HepG2 (cell line): Measurements from ENCODE around the gene GSDMA. TPM values are rescaled to one million over a fixed set of nuclear protein-coding genes. Genes with fewer than 3 reads are reported as not detected.
A peak's percentile ranks its signal among the peaks of the same experiment; 100 is the strongest.

Source experiments
- ATAC-seq: fragments of 200-7000 bp; cut with Tn5 transposase; 3 replicates; pipeline ENCODE4 v1.9.1; 2020; ENCODE audit warnings: mild to moderate bottlenecking, moderate library complexity
- BruUV-seq: library from RNA; stranded (reverse); fragments of 400-500 nt; replicated peaks from 2 replicates; lab custom pipeline; 2021; lab: Mats Ljungman, UMichigan
- CTCF ChIA-PET: fragments of 300-600 bp; formaldehyde crosslinking; extraction: SDS; loops from one replicate; lab custom pipeline; 2021; ENCODE audit warnings: low total read pairs, inconsistent platforms, low intra/inter-chr PET ratio; lab: Yijun Ruan, JAX
- POLR2A ChIA-PET: fragments of 350-600 bp; sonication (Branson Sonifier 250); formaldehyde crosslinking; loops from one replicate; lab custom pipeline; 2020; ENCODE audit warnings: antibody characterized with exemption, inconsistent platforms; lab: Yijun Ruan, JAX
- DNase-seq: peaks from one replicate; pipeline ENCODE4 v3.0.0-alpha.2; 2015; ENCODE audit warnings: low spot score
- FAIRE-seq: peaks from 3 replicates; lab custom pipeline; 2011; peaks lifted over from hg19 to GRCh38; lab: Jason Lieb, UNC
- H2AFZ ChIP-seq: one replicate; pipeline ENCODE4 v1.6.1; 2011; ENCODE audit warnings: low read length, inconsistent platforms
- H3K27ac ChIP-seq: fragments of 300-600 bp; 3 replicates; pipeline ENCODE4 v1.8.0; 2011; ENCODE audit warnings: mixed run types, mild to moderate bottlenecking, mixed read lengths, low read length, inconsistent platforms; ENCODE audit not compliant: insufficient read depth; ENCODE audit errors: extremely low read length
- H3K27me3 ChIP-seq, 2 experiments: fragments of 200-600 bp in 1 of 2; 2 replicates in 1 of 2; 3 replicates in 1 of 2; pipeline versions ENCODE4 v1.6.0 to v1.8.0; 2011; ENCODE audit warnings: low read length in 2 of 2, mild to moderate bottlenecking in 2 of 2, moderate library complexity in 2 of 2, inconsistent platforms in 1 of 2; ENCODE audit not compliant: insufficient read depth in 2 of 2, control insufficient read depth in 1 of 2
- H3K36me3 ChIP-seq, 2 experiments: fragments of 200-600 bp in 1 of 2; replicated peaks in 1 of 2; 2 replicates in 1 of 2; 3 replicates in 1 of 2; pipeline versions ENCODE4 v1.5.1 to v1.8.0; 2011; ENCODE audit warnings: low read length in 2 of 2, inconsistent platforms in 1 of 2; ENCODE audit not compliant: insufficient read depth in 2 of 2, control insufficient read depth in 1 of 2
- H3K4me1 ChIP-seq: 2 replicates; pipeline ENCODE4 v1.5.1; 2012; ENCODE audit warnings: low read length, inconsistent platforms; ENCODE audit not compliant: insufficient read depth
- H3K4me2 ChIP-seq: 2 replicates; pipeline ENCODE4 v1.6.0; 2011; ENCODE audit warnings: low read depth, low read length, inconsistent platforms
- H3K4me3 ChIP-seq, 3 experiments: fragments of 200-600 bp in 1 of 3; sonication (generic), shearing (Covaris generic) in 1 of 3; replicated peaks in 1 of 3; 2 replicates each; pipeline ENCODE4 v1.5.1; 2011 to 2016; ENCODE audit warnings: low read length in 3 of 3, inconsistent platforms in 2 of 3, low read depth in 2 of 3, mild to moderate bottlenecking in 2 of 3, control low read depth in 1 of 3, mixed read lengths in 1 of 3; ENCODE audit not compliant: insufficient read depth in 1 of 3
- H3K79me2 ChIP-seq: one replicate; pipeline ENCODE4 v1.6.1; 2011; ENCODE audit warnings: low read length, inconsistent platforms; ENCODE audit not compliant: insufficient read depth
- H3K9ac ChIP-seq: 2 replicates; pipeline ENCODE4 v1.6.0; 2011; ENCODE audit warnings: mild to moderate bottlenecking, low read depth, low read length, inconsistent platforms; ENCODE audit not compliant: insufficient read depth
- H3K9me3 ChIP-seq: 2 replicates; pipeline ENCODE4 v1.5.1; 2012; ENCODE audit warnings: mild to moderate bottlenecking, low read length
- H4K20me1 ChIP-seq: 2 replicates; pipeline ENCODE4 v1.6.0; 2011; ENCODE audit warnings: inconsistent platforms, mild to moderate bottlenecking, low read length, moderate library complexity; ENCODE audit not compliant: insufficient read depth
- AHR ChIP-seq: IDR thresholded peaks from 2 replicates; pipeline ENCODE4 v1.6.1; 2018; ENCODE audit warnings: missing genetic modification reagents, missing compliant biosample characterization
- CREB1 ChIP-seq, 2 experiments: fragments of 450-650 bp in 1 of 2; IDR thresholded peaks; 2 replicates each; pipeline ENCODE4 v1.6.1; 2016 to 2017; ENCODE audit warnings: control low read depth in 1 of 2, mild to moderate bottlenecking in 1 of 2, missing compliant biosample characterization in 1 of 2, missing genetic modification characterization in 1 of 2
- HCFC1 ChIP-seq: fragments of 150-350 bp; IDR thresholded peaks from 2 replicates; pipeline ENCODE4 v1.6.1; 2014; ENCODE audit warnings: low read depth, low read length
- HNF4G ChIP-seq, 2 experiments: sonication (generic) in 1 of 2; formaldehyde crosslinking in 1 of 2; IDR thresholded peaks; 2 replicates each; pipeline versions ENCODE4 v1.4.0 to v1.6.1; 2011 to 2020; ENCODE audit warnings: borderline replicate concordance in 2 of 2, low read depth in 2 of 2, mild to moderate bottlenecking in 2 of 2, low read length in 1 of 2, missing genetic modification reagents in 1 of 2, moderate library complexity in 1 of 2
- HOXA9 ChIP-seq: sonication (generic); formaldehyde crosslinking; IDR thresholded peaks from 2 replicates; pipeline ENCODE4 v1.8.1; 2022; ENCODE audit warnings: missing genetic modification reagents, mild to moderate bottlenecking, moderate library complexity, borderline replicate concordance
- ZKSCAN8 ChIP-seq: IDR thresholded peaks from 2 replicates; pipeline ENCODE4 v1.6.1; 2016; ENCODE audit warnings: borderline replicate concordance, missing genetic modification reagents, missing compliant biosample characterization
- ZNF589 ChIP-seq: sonication (generic); formaldehyde crosslinking; conservative IDR thresholded peaks from 2 replicates; pipeline ENCODE4 v1.8.0; 2022; ENCODE audit warnings: mild to moderate bottlenecking, moderate library complexity, missing genetic modification reagents
- ZNF709 ChIP-seq: sonication (generic); formaldehyde crosslinking; IDR thresholded peaks from 2 replicates; pipeline ENCODE4 v1.5.0; 2020; ENCODE audit warnings: mild to moderate bottlenecking, missing genetic modification reagents
- WGBS: methylation state at CpG from one replicate; pipeline ENCODE4 v1.1.6; 2017; ENCODE audit warnings: low lambda C conversion rate; 5-methylcytosine and 5-hydroxymethylcytosine counted together
- in situ Hi-C: cut with HindIII; loops from 2 replicates; pipeline ENCODE4 v1.10.0; 2017; ENCODE audit warnings: low pct_unique_long_range_greater_than_20kb; ENCODE audit not compliant: extremely low pct_ligation_motif_present
- intact Hi-C: fragments of 100-400 bp; cut with micrococcal nuclease; formaldehyde crosslinking; loops from one replicate; pipeline ENCODE4 v1.10.0; 2022; ENCODE audit not compliant: unreplicated experiment
- polyA plus RNA-seq, 8 experiments: library from polyadenylated mRNA; depleted of rRNA in 3 of 8; stranded (reverse) in 7 of 8; unstranded in 1 of 8; fragments of >200 nt; fragmentation: Illumina TruSeq in 4 of 8; extraction: Trizol in 4 of 8; gene quantifications; 2 replicates each; pipeline versions ENCODE4 v1.2.1 to v1.2.3, GENCODE V29; 2011 to 2016; ENCODE audit warnings: low read depth in 4 of 8, missing spikeins in 1 of 8, mixed read lengths in 1 of 8; ENCODE audit not compliant: insufficient read depth in 1 of 8
- total RNA-seq, 5 experiments: library from RNA; depleted of rRNA; stranded (reverse); fragments of >200 nt; fragmentation: Illumina TruSeq; extraction: Trizol; gene quantifications; 2 replicates each; pipeline ENCODE4 v1.2.3, GENCODE V29; 2016; ENCODE audit warnings: low read depth in 1 of 5
- TF ChIP-seq, protein P1 (sequence below): sonication (generic); formaldehyde crosslinking; IDR thresholded peaks from 2 replicates; pipeline ENCODE4 v1.4.0; 2020; ENCODE audit warnings: missing genetic modification reagents
- TF ChIP-seq, protein P2 (sequence below): sonication (generic); formaldehyde crosslinking; IDR thresholded peaks from 2 replicates; pipeline ENCODE4 v1.8.0; 2023; ENCODE audit warnings: mild to moderate bottlenecking, missing genetic modification reagents
- TF ChIP-seq, protein P3 (sequence below): IDR thresholded peaks from 2 replicates; pipeline ENCODE4 v1.6.1; 2016; ENCODE audit warnings: control low read depth

GSDMA gene
- total and polyA plus RNA-seq, 2 of the 13 experiments (the other 11 are each of a cell fraction or from before 2014, with no cell fraction given), result not detected

DNA sequence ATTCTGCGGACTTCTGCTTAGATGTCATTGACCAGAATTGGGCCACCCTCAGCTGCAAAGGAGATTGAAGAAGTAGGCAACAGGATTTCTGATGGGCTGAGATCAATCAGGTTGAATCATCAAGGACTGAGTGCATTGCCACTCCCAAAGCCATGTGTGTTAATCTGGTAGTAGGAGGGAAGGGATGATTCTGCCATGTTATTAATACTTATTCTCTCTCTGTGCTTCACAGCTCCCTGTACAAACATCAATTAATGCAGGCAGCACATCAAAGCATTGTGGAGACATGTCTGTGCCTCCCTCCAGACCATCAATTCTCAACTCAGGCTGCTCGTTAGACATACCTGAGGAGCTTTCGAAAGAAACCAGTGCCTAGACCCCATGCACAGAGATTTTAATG is 23.7 kb upstream of the GSDMA start:
- ChIA-PET CTCF (interaction anchor here (0.9 to 1.1 kb wide), 2 partner anchors 20 to 67 kb away, joined by 4 read pairs; no protein-coding TSS in a partner anchor), POLR2A (interaction anchor here (1.3 kb wide), 1 partner anchor 12 kb away, joined by 4 read pairs; the partner anchor contains the start of genes LRRC3C and ORMDL3)
- no peak overlapping the region for H3K9ac ChIP-seq
- ATAC-seq, result no peak
- H3K27ac ChIP-seq, result no peak overlapping the region
- H3K4me2 ChIP-seq, result no peak overlapping the region
- peaks cover 59% of the 10 kb centered on the region for H3K4me1 ChIP-seq
- no peaks in the 10 kb centered on the region for H3K9me3 ChIP-seq
- peaks cover 10 to 17% of the 10 kb centered on the region in 2 experiments; a peak in 3 of 5 replicates for H3K27me3 ChIP-seq
- WGBS, result 75% methylated on average over 3 of the region's 3 CpGs
- BruUV-seq, result no TSS peak
- FAIRE-seq, result peak; percentile 44
- in situ Hi-C loops, result no loop called here
- H3K4me3 ChIP-seq, result no peak overlapping the region
- no peaks in the 10 kb centered on the region for H3K36me3 ChIP-seq
- DNase-seq, result no peak
- H4K20me1 ChIP-seq, result no peaks in the 10 kb centered on the region
- no peak overlapping the region for H2AFZ ChIP-seq
- intact Hi-C loops, result loop anchor here (2.0 kb wide), 1 partner anchor 14 kb away; no protein-coding TSS in a partner anchor
- H3K79me2 ChIP-seq, result no peaks in the 10 kb centered on the region
- TF ChIP-seq, protein P1, sequence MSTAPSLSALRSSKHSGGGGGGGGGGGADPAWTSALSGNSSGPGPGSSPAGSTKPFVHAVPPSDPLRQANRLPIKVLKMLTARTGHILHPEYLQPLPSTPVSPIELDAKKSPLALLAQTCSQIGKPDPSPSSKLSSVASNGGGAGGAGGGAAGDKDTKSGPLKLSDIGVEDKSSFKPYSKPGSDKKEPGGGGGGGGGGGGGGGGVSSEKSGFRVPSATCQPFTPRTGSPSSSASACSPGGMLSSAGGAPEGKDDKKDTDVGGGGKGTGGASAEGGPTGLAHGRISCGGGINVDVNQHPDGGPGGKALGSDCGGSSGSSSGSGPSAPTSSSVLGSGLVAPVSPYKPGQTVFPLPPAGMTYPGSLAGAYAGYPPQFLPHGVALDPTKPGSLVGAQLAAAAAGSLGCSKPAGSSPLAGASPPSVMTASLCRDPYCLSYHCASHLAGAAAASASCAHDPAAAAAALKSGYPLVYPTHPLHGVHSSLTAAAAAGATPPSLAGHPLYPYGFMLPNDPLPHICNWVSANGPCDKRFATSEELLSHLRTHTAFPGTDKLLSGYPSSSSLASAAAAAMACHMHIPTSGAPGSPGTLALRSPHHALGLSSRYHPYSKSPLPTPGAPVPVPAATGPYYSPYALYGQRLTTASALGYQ (CRISPR knock-in tag), result no peak
- no peak for TF ChIP-seq ZNF709
- TF ChIP-seq ZNF589, result 0 out of 2 replicates have a peak, but pooled peaks have one; percentile 21

GRCh38 chr17:39939588-39940419 is 23.0 kb upstream of the GSDMA start:
- in situ Hi-C loops, result no loop called here
- Histone ChIP-seq H4K20me1 (no peaks in the 10 kb centered on the region), H3K4me2 (no peak overlapping the region), H3K27me3 (peaks cover 13 to 19% of the 10 kb centered on the region in 2 experiments; a peak in 3 of 5 replicates), H3K9ac (no peak overlapping the region), H3K36me3 (no peaks in the 10 kb centered on the region), H3K79me2 (no peaks in the 10 kb centered on the region), H2AFZ (no peak overlapping the region), H3K4me3 (no peak overlapping the region), H3K4me1 (peaks cover 52% of the 10 kb centered on the region), H3K9me3 (no peaks in the 10 kb centered on the region), H3K27ac (no peak overlapping the region)
- BruUV-seq, result no TSS peak
- intact Hi-C loops, result loop anchor here (2.0 kb wide), 1 partner anchor 13 kb away; no protein-coding TSS in a partner anchor
- 26% methylated on average over 6 of the region's 6 CpGs for WGBS
- CTCF ChIA-PET, result interaction anchor here (0.9 to 1.1 kb wide), 2 partner anchors 19 to 67 kb away, joined by 4 read pairs; no protein-coding TSS in a partner anchor
- peak; percentile 91 for FAIRE-seq
- peak; percentile 56 for ATAC-seq
- no peak for DNase-seq
- POLR2A ChIA-PET, result interaction anchor here (1.3 kb wide), 1 partner anchor 13 kb away, joined by 4 read pairs; the partner anchor contains the start of genes LRRC3C and ORMDL3
- TF ChIP-seq, protein P2, sequence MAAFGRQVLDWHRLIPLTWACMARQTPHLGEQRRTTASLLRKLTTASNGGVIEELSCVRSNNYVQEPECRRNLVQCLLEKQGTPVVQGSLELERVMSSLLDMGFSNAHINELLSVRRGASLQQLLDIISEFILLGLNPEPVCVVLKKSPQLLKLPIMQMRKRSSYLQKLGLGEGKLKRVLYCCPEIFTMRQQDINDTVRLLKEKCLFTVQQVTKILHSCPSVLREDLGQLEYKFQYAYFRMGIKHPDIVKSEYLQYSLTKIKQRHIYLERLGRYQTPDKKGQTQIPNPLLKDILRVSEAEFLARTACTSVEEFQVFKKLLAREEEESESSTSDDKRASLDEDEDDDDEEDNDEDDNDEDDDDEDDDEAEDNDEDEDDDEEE, result peak; percentile 65; the same call in 1 of the 2 replicates
- TF ChIP-seq, protein P3, sequence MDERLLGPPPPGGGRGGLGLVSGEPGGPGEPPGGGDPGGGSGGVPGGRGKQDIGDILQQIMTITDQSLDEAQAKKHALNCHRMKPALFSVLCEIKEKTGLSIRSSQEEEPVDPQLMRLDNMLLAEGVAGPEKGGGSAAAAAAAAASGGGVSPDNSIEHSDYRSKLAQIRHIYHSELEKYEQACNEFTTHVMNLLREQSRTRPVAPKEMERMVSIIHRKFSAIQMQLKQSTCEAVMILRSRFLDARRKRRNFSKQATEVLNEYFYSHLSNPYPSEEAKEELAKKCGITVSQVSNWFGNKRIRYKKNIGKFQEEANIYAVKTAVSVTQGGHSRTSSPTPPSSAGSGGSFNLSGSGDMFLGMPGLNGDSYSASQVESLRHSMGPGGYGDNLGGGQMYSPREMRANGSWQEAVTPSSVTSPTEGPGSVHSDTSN (CRISPR knock-in tag), result no peak
- TF ChIP-seq HCFC1, result no peak
- no peak for TF ChIP-seq ZKSCAN8 (CRISPR knock-in tag)
- no peak for TF ChIP-seq HNF4G (IDR thresholded peaks at IDR 0.05; ENCODE audit: borderline replicate concordance, low read depth, low read length)
- no peak for TF ChIP-seq HNF4G (CRISPR knock-in tag; IDR thresholded peaks at IDR 0.05; ENCODE audit: borderline replicate concordance, low read depth)
- TF ChIP-seq CREB1 (IDR thresholded peaks at IDR 0.05), result 0 out of 2 replicates have a peak, but pooled peaks have one; percentile 13
- no peak for TF ChIP-seq CREB1 (CRISPR knock-in tag; IDR thresholded peaks at IDR 0.05)
- TF ChIP-seq AHR (CRISPR knock-in tag), result no peak
- no peak for TF ChIP-seq HOXA9 (CRISPR knock-in tag)
